Measurements from ENCODE around the gene GLE1. TPM values are rescaled to one million over a fixed set of nuclear protein-coding genes. Genes with fewer than 3 reads are reported as not detected.

The GLE1 gene
- total RNA-seq, 1 experiment from 2014 or later: 19.0 TPM

DNA sequence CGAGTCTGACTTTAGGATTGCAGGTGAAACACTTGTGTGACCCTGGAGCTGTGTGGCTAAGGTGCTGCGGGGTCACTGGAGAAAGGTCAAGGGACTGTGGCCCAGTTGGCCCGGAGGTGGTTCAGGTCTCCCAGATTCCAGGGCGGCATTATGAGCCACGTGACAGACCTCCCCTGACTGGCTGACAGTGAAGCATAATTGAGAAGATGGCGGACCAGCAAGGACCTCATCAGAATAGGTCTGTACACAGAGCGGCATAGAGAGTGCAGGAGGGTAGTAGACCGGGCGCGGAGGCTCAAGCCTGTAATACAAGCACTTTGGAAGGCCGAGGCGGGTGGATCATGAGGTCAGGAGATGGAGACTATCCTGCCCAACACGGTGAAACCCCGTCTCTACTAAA is 49.5 kb upstream of the GLE1 start:
- H3K27me3 Mint-ChIP-seq (ENCODE audit: low read depth): peaks cover 89% of the 10 kb centered on the region
- H3K4me3 Mint-ChIP-seq: peak overlapping the region; percentile 78 to 81; a peak in 4 of 5 replicates

More for the DNA sequence above, 49.5 kb upstream of the GLE1 start:
- H4K91ac ChIP-seq (ENCODE audit: insufficient read length, low read depth, low read length): no peak overlapping the region
- Mint-ChIP-seq H3K4me1 (peaks cover 8 to 11% of the 10 kb centered on the region in 2 experiments), H3K27ac (no peak overlapping the region; a peak in 1 of 7 replicates), H3K9me3 (peaks cover 0 to 3% of the 10 kb centered on the region in 2 experiments; a peak in 1 of 5 replicates), H3K36me3 (ENCODE audit: insufficient read depth in 1 of 3, low read depth in 3 of 3) (peaks cover 6 to 11% (median 9%) of the 10 kb centered on the region in 3 experiments; a peak in 5 of 7 replicates)
- no peak overlapping the region for H4K8ac ChIP-seq (replicated peaks; ENCODE audit: insufficient read length, low read depth, low read length)
- no peaks in the 10 kb centered on the region for H3K9me3 ChIP-seq (ENCODE audit: control insufficient read depth, low read depth, low read length)
- no peak overlapping the region for H2BK20ac ChIP-seq (ENCODE audit: low read depth, low read length, poor library complexity, severe bottlenecking)
- TF ChIP-seq, protein P1, sequence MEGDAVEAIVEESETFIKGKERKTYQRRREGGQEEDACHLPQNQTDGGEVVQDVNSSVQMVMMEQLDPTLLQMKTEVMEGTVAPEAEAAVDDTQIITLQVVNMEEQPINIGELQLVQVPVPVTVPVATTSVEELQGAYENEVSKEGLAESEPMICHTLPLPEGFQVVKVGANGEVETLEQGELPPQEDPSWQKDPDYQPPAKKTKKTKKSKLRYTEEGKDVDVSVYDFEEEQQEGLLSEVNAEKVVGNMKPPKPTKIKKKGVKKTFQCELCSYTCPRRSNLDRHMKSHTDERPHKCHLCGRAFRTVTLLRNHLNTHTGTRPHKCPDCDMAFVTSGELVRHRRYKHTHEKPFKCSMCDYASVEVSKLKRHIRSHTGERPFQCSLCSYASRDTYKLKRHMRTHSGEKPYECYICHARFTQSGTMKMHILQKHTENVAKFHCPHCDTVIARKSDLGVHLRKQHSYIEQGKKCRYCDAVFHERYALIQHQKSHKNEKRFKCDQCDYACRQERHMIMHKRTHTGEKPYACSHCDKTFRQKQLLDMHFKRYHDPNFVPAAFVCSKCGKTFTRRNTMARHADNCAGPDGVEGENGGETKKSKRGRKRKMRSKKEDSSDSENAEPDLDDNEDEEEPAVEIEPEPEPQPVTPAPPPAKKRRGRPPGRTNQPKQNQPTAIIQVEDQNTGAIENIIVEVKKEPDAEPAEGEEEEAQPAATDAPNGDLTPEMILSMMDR (conservative IDR thresholded peaks at IDR 0.05): no peak
- H3K18ac ChIP-seq (ENCODE audit: insufficient read length, low read depth, low read length): no peak overlapping the region
- no peak overlapping the region for H3K4ac ChIP-seq (ENCODE audit: low read depth, low read length)
- H3K27me3 ChIP-seq (ENCODE audit: insufficient read depth, low read length): peaks cover 16% of the 10 kb centered on the region; the same call in 1 of the 2 replicates
- no peak overlapping the region for H3K9ac ChIP-seq (ENCODE audit: extremely low read depth, insufficient read length, low read length)
- no peak overlapping the region for H3K56ac ChIP-seq (ENCODE audit: insufficient read length, low read depth, low read length)
- H3K27ac ChIP-seq (ENCODE audit: insufficient read length, low read depth, low read length): no peak overlapping the region
- H3K79me2 ChIP-seq (ENCODE audit: insufficient read depth, low read length): no peaks in the 10 kb centered on the region
- H2BK120ac ChIP-seq (ENCODE audit: low read depth, low read length, poor library complexity, severe bottlenecking): no peak overlapping the region
- H2BK5ac ChIP-seq (ENCODE audit: insufficient read length, low read length): no peak overlapping the region
- H4K20me1 ChIP-seq (ENCODE audit: control insufficient read depth, insufficient read depth, insufficient read length): no peaks in the 10 kb centered on the region
- no peak overlapping the region for H2BK15ac ChIP-seq (ENCODE audit: low read depth, low read length)
- no peak overlapping the region for H3K14ac ChIP-seq (ENCODE audit: insufficient read depth, low read length)
- H3K4me2 ChIP-seq (ENCODE audit: insufficient read depth, insufficient read length, low read length): no peak overlapping the region
- no peaks in the 10 kb centered on the region for H3K4me1 ChIP-seq (ENCODE audit: insufficient read depth, low read length)
- H3T11ph ChIP-seq (ENCODE audit: low read length): no peak overlapping the region
- H2BK12ac ChIP-seq (ENCODE audit: insufficient read length, low read depth, low read length): no peak overlapping the region
- no CpG with 5 or more reads among the region's 14 CpGs for WGBS (ENCODE audit: extremely low coverage, insufficient read length, low lambda C conversion rate)
- H2AFZ ChIP-seq (ENCODE audit: low read length): no peak overlapping the region
- H3K79me1 ChIP-seq (ENCODE audit: insufficient read depth, low read depth, low read length, poor library complexity, severe bottlenecking): no peaks in the 10 kb centered on the region
- no peak for DNase-seq
- H3K23me2 ChIP-seq (ENCODE audit: insufficient read length, low read depth, low read length, poor library complexity, severe bottlenecking): peaks cover 12% of the 10 kb centered on the region
- no peak overlapping the region for H3K23ac ChIP-seq (ENCODE audit: insufficient read length, low read depth, low read length)
- H2AK5ac ChIP-seq (ENCODE audit: insufficient read length, low read length): no peak overlapping the region
- no peak overlapping the region for H4K5ac ChIP-seq (ENCODE audit: insufficient read length, low read depth, low read length)

All from H9 (cell line).